HEK293 (cell line): ENCODE data around the gene ACOT7.

ENCODE experiments used
- CTCF ChIA-PET: fragments of 350-600 bp; formaldehyde crosslinking; extraction: SDS; loops from one replicate; lab custom pipeline; 2021; ENCODE audit warnings: antibody characterized with exemption; lab: Yijun Ruan, JAX
- POLR2A ChIA-PET: fragments of 300-600 bp; formaldehyde crosslinking; extraction: SDS; loops from one replicate; lab custom pipeline; 2020; ENCODE audit warnings: antibody characterized with exemption, inconsistent platforms; lab: Yijun Ruan, JAX
- H3K27ac ChIP-seq: fragments of 200-500 bp; sonication (Bioruptor generic); 2 replicates; pipeline ENCODE4 v1.5.1; 2014; ENCODE audit warnings: low read depth, low read length, control low read depth, inconsistent platforms; ENCODE audit errors: extremely low read depth
- H3K36me3 ChIP-seq, 2 experiments: fragments of 200-500 bp in 1 of 2; sonication (Bioruptor generic) in 1 of 2; 1 replicate in 1 of 2; 2 replicates in 1 of 2; pipeline ENCODE4 v1.5.1; 2014 to 2017; ENCODE audit warnings: inconsistent platforms in 2 of 2, low read length in 2 of 2; ENCODE audit not compliant: control insufficient read depth in 2 of 2, insufficient read depth in 1 of 2
- H3K4me1 ChIP-seq: fragments of 200-500 bp; sonication (Bioruptor generic); 2 replicates; pipeline ENCODE4 v1.5.1; 2014; ENCODE audit warnings: mild to moderate bottlenecking, low read length, inconsistent platforms; ENCODE audit not compliant: control insufficient read depth, insufficient read depth
- H3K4me3 ChIP-seq: 2 replicates; pipeline ENCODE4 v1.5.1; 2011; ENCODE audit warnings: low read depth, mild to moderate bottlenecking, control low read depth, low read length, moderate library complexity
- H3K9me3 ChIP-seq: fragments of 200-500 bp; sonication (Bioruptor generic); 2 replicates; pipeline ENCODE4 v1.5.1; 2014; ENCODE audit warnings: low read depth, low read length, inconsistent platforms; ENCODE audit not compliant: control insufficient read depth, insufficient read depth
- GLI4 ChIP-seq: fragments of 450-650 bp; formaldehyde crosslinking; IDR thresholded peaks from 2 replicates; pipeline ENCODE4 v1.5.1; 2016; ENCODE audit warnings: missing biosample characterization, missing genetic modification characterization
- GLIS2 ChIP-seq: fragments of 450-650 bp; formaldehyde crosslinking; IDR thresholded peaks from 2 replicates; pipeline ENCODE4 v1.5.1; 2016; ENCODE audit warnings: missing biosample characterization, missing genetic modification characterization
- HIC1 ChIP-seq: fragments of 450-650 bp; formaldehyde crosslinking; IDR thresholded peaks from 2 replicates; pipeline ENCODE4 v1.5.1; 2016; ENCODE audit warnings: missing biosample characterization, missing genetic modification characterization
- KLF1 ChIP-seq: fragments of 450-650 bp; formaldehyde crosslinking; IDR thresholded peaks from 2 replicates; pipeline ENCODE4 v1.5.1; 2016; ENCODE audit warnings: missing biosample characterization, missing genetic modification characterization
- KLF16 ChIP-seq: fragments of 450-650 bp; formaldehyde crosslinking; IDR thresholded peaks from 2 replicates; pipeline ENCODE4 v1.5.1; 2017; ENCODE audit warnings: missing biosample characterization, missing genetic modification characterization
- MEIS1 ChIP-seq: sonication (generic); formaldehyde crosslinking; IDR thresholded peaks from 2 replicates; pipeline ENCODE4 v1.8.1; 2022; ENCODE audit warnings: missing genetic modification reagents, mild to moderate bottlenecking, borderline replicate concordance
- PBX3 ChIP-seq: sonication (generic); formaldehyde crosslinking; IDR thresholded peaks from 2 replicates; pipeline ENCODE4 v1.8.1; 2022; ENCODE audit warnings: mild to moderate bottlenecking, moderate library complexity, missing genetic modification reagents
- PRDM1 ChIP-seq: fragments of 450-650 bp; formaldehyde crosslinking; IDR thresholded peaks from 2 replicates; pipeline ENCODE4; 2016; ENCODE audit warnings: missing biosample characterization, missing genetic modification characterization
- REPIN1 ChIP-seq: fragments of 450-650 bp; formaldehyde crosslinking; IDR thresholded peaks from 2 replicates; pipeline ENCODE4 v1.5.1; 2017; ENCODE audit warnings: missing biosample characterization, missing genetic modification characterization, low read depth
- ZNF138 ChIP-seq: fragments of 450-650 bp; formaldehyde crosslinking; IDR thresholded peaks from 2 replicates; pipeline ENCODE4 v1.5.1; 2016; ENCODE audit warnings: missing biosample characterization, missing genetic modification characterization, borderline replicate concordance
- ZNF184 ChIP-seq: fragments of 450-650 bp; IDR thresholded peaks from 2 replicates; pipeline ENCODE4 v1.5.1; 2018; ENCODE audit warnings: missing biosample characterization, mild to moderate bottlenecking, missing genetic modification characterization
- ZNF211 ChIP-seq: fragments of 450-650 bp; formaldehyde crosslinking; IDR thresholded peaks from 2 replicates; pipeline ENCODE4 v1.5.1; 2016; ENCODE audit warnings: low read depth, missing biosample characterization, missing genetic modification characterization
- ZNF311 ChIP-seq: fragments of 450-650 bp; formaldehyde crosslinking; IDR thresholded peaks from 2 replicates; pipeline ENCODE4 v1.5.1; 2017; ENCODE audit warnings: missing biosample characterization, missing genetic modification characterization, borderline replicate concordance
- ZNF48 ChIP-seq: fragments of 450-650 bp; formaldehyde crosslinking; IDR thresholded peaks from 2 replicates; pipeline ENCODE4 v1.5.1; 2016; ENCODE audit warnings: missing biosample characterization, missing genetic modification characterization
- ZNF521 ChIP-seq: fragments of 450-650 bp; formaldehyde crosslinking; IDR thresholded peaks from 2 replicates; pipeline ENCODE4 v1.5.1; 2017; ENCODE audit warnings: missing biosample characterization, mild to moderate bottlenecking, missing genetic modification characterization
- ZNF555 ChIP-seq: fragments of 450-650 bp; formaldehyde crosslinking; conservative IDR thresholded peaks from 2 replicates; pipeline ENCODE4 v1.5.1; 2017; ENCODE audit warnings: missing biosample characterization, mild to moderate bottlenecking, missing genetic modification characterization, inconsistent platforms
- ZNF558 ChIP-seq: fragments of 450-650 bp; formaldehyde crosslinking; IDR thresholded peaks from 2 replicates; pipeline ENCODE4 v1.5.1; 2016; ENCODE audit warnings: missing biosample characterization, missing genetic modification characterization
- ZNF580 ChIP-seq: fragments of 450-650 bp; formaldehyde crosslinking; IDR thresholded peaks from 2 replicates; pipeline ENCODE4 v1.5.1; 2016; ENCODE audit warnings: missing biosample characterization, missing genetic modification characterization
- ZNF639 ChIP-seq: fragments of 450-650 bp; formaldehyde crosslinking; IDR thresholded peaks from 2 replicates; pipeline ENCODE4 v1.5.1; 2016; ENCODE audit warnings: missing biosample characterization, missing genetic modification characterization
- ZNF701 ChIP-seq: fragments of 450-650 bp; formaldehyde crosslinking; IDR thresholded peaks from 2 replicates; pipeline ENCODE4 v1.5.1; 2016; ENCODE audit warnings: missing biosample characterization, missing genetic modification characterization
- ZNF707 ChIP-seq: fragments of 450-650 bp; formaldehyde crosslinking; IDR thresholded peaks from 2 replicates; pipeline ENCODE4 v1.5.1; 2016; ENCODE audit warnings: missing biosample characterization, missing genetic modification characterization
- ZNF791 ChIP-seq: fragments of 450-650 bp; formaldehyde crosslinking; IDR thresholded peaks from 2 replicates; pipeline ENCODE4 v1.5.1; 2016; ENCODE audit warnings: missing biosample characterization, missing genetic modification characterization

The ACOT7 gene

GRCh38 chr1:6298940-6299465 is 94.6 kb downstream of the ACOT7 start (continued):
- TF ChIP-seq REPIN1 (tag by site-specific recombination) (no peak), ZNF580 (tag by site-specific recombination) (no peak), ZNF791 (tag by site-specific recombination) (no peak), ZNF707 (tag by site-specific recombination) (no peak)

- H3K4me3 ChIP-seq = no peak overlapping the region
- peaks cover 0 to 70% of the 10 kb centered on the region in 2 experiments; a peak in 1 of 3 replicates for H3K36me3 ChIP-seq
- H3K27ac ChIP-seq = no peak overlapping the region
- CTCF ChIA-PET = interaction anchor here (0.7 kb wide), 2 partner anchors 910 to 999 kb away, joined by 3 to 4 read pairs; no protein-coding TSS in a partner anchor
- TF ChIP-seq ZNF211 (no peak), KLF1 (tag by site-specific recombination) (no peak), HIC1 (tag by site-specific recombination) (no peak), PBX3 (CRISPR knock-in tag) (no peak), ZNF639 (tag by site-specific recombination) (no peak), ZNF701 (tag by site-specific recombination) (no peak), ZNF311 (tag by site-specific recombination) (no peak), ZNF521 (tag by site-specific recombination) (no peak), ZNF138 (tag by site-specific recombination) (no peak), MEIS1 (CRISPR knock-in tag) (no peak), GLIS2 (no peak), ZNF555 (tag by site-specific recombination) (no peak), ZNF558 (tag by site-specific recombination) (no peak), PRDM1 (no peak), ZNF48 (no peak), ZNF184 (no peak), GLI4 (no peak), KLF16 (tag by site-specific recombination) (no peak)
- no peaks in the 10 kb centered on the region for H3K9me3 ChIP-seq
- H3K4me1 ChIP-seq = no peaks in the 10 kb centered on the region
- POLR2A ChIA-PET = no interaction called here
These were observed 95.0 kb downstream of the ACOT7 start for GRCh38 chr1:6298530-6298929.
